Measurements from ENCODE around the gene TOM1L2.

DNA sequence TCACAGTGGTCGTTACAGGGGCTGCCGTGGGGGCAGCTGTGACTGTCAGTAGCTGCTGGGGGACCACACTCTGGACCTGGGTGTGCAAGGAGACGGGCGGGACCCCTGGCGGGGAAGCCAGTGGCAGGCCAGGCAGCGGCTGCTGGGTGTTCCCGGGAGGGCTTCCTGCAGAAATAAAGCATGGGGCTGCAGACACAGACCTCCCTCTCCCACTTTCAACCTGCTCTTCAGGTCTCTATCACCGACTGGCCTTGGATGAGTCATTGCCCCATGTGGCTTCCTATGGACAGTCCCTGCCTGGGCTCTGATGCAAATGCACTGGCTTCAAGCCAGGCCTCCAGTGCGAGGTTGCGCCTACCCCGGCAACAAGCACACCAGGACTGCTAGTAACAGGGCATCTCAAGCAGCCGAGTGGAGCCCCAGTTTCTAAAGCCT is 152.6 kb downstream of the TOM1L2 start:
- no peak for TF ChIP-seq EZH2 (IDR thresholded peaks at IDR 0.05; ENCODE audit: insufficient read depth, poor library complexity, severe bottlenecking)
- no peak for TF ChIP-seq EZH2phosphoT487 (IDR thresholded peaks at IDR 0.05; ENCODE audit: insufficient read depth, low read depth)
